Measurements from ENCODE around the gene ASTN2. TPM values are rescaled to one million over a fixed set of nuclear protein-coding genes. Genes with fewer than 3 reads are reported as not detected.

The ASTN2 gene
- total and polyA plus RNA-seq, 10 donors = 0.87 to 6.1 (median 3.7) TPM

DNA sequence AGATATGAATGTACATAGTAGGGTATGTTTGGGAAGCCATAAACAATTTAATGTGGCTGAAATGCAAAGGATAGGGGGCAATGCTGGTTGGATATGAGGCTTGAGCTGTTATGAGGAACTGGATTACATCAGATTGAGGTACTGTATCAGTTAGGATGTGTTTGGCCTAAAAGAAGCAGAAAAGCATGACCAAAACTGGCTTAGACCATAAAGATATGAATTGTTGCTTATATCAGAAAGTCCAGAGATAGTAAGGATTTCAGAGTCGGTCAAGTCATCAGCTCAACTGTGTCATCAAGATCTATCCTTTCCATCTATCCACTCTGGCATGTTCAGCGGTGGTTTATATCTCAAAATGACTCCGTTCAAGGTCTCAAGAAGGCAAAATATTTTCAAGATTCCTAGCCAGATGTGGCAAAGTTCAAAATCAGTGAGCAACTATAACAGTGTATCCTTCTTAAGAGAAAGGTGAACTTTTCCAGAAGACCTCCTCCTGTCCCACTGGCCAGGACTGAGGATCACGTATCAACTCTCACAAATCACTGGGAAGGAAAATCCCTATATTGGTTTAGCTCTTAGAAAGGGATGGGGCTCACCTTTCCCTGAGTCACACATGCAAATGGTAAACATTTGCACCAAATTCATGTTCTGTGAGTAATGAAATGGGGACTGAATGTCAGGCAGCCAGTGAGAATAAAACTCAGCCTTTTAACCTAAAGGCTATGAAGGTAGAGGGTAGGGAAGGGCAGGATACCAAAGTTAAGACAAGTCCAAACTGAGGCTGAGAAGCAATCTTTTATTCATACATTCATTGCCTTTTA is 469.9 kb downstream of the ASTN2 start:
- WGBS, 5 donors = 75 to 92% (median 87%) methylated on average over 4 of the region's 4 CpGs
- Histone ChIP-seq H3K4me1 (peaks cover 0 to 16% (median 0%) of the 10 kb centered on the region in 6 donors), H3K27ac (peak overlapping the region in 1 of 8 donors; percentile 45), H3K4me3 (no peak overlapping the region), H3K36me3 (no peaks in the 10 kb centered on the region), H3K9me3 (no peaks in the 10 kb centered on the region), H3K27me3 (replicated peaks in 1 of 7) (no peaks in the 10 kb centered on the region)
- DNase-seq = no peak
- no peak for TF ChIP-seq POLR2A (IDR thresholded peaks at IDR 0.05)
- intact Hi-C loops (cut with DNase I; ENCODE audit: low total_unique reads) = no loop called here

DNA sequence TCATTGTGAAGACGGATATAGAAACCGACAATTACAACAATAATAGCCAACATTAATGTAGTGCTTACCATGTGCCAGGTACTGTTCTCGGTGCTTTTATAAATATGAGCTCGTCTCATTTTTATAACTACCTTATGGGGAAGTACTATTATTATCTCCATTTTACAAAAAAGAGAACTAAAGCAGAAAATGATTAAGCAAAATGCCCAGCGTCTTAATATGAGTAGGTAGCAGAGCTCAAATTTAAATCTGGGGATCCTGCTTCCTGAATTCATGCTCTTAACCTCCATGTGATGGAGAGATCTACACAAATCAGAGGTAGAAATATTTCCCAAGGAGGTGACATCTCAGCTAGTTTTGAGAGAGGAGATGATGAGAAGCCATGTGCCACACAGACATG is 470.9 kb downstream of the ASTN2 start:
- Histone ChIP-seq H3K4me3 (no peak overlapping the region), H3K9me3 (no peaks in the 10 kb centered on the region), H3K36me3 (no peaks in the 10 kb centered on the region), H3K27me3 (replicated peaks in 1 of 7) (no peaks in the 10 kb centered on the region), H3K4me1 (peaks cover 0 to 16% (median 0%) of the 10 kb centered on the region in 6 donors), H3K27ac (no peak overlapping the region)
- intact Hi-C loops (cut with DNase I; ENCODE audit: low total_unique reads) = no loop called here
- DNase-seq = no peak
- TF ChIP-seq POLR2A (IDR thresholded peaks at IDR 0.05) (no peak), POLR2AphosphoS5 (IDR thresholded peaks at IDR 0.05) (no peak)
- WGBS, 5 donors = 51 to 61% (median 55%) methylated on average over 5 of the region's 5 CpGs

DNA sequence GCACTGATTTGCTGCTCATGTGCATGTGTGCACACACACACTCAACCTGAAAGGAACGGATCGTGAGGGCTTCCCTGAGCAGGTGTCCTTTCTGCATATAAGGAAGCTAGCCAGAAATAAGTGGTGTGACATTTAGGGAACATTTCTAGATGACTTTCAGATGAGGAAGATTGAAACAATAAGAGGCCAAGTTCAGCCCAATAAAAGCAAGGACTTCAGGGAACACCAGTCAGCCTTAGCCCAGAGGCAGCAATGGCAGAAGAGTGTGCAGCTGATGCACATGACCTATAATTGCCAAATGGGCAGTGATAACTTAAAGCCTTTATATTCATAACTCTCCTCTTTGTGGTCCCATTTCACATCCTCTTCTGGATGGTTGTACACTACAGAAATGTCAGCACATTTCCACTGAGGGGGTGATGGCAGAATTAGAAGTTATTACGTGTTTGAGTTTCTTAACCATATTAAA is 472.2 kb downstream of the ASTN2 start:
- Histone ChIP-seq H3K36me3 (no peaks in the 10 kb centered on the region), H3K27ac (no peak overlapping the region), H3K4me1 (peaks cover 0 to 16% (median 0%) of the 10 kb centered on the region in 6 donors), H3K4me3 (no peak overlapping the region), H3K9me3 (no peaks in the 10 kb centered on the region), H3K27me3 (replicated peaks in 1 of 7) (no peaks in the 10 kb centered on the region)
- 73 to 88% (median 83%) methylated on average over 3 of the region's 3 CpGs for whole genome bisulfite sequencing, 5 donors
- DNase-seq = no peak
- intact Hi-C loops (cut with DNase I; ENCODE audit: low total_unique reads) = no loop called here
- TF ChIP-seq, protein P1, sequence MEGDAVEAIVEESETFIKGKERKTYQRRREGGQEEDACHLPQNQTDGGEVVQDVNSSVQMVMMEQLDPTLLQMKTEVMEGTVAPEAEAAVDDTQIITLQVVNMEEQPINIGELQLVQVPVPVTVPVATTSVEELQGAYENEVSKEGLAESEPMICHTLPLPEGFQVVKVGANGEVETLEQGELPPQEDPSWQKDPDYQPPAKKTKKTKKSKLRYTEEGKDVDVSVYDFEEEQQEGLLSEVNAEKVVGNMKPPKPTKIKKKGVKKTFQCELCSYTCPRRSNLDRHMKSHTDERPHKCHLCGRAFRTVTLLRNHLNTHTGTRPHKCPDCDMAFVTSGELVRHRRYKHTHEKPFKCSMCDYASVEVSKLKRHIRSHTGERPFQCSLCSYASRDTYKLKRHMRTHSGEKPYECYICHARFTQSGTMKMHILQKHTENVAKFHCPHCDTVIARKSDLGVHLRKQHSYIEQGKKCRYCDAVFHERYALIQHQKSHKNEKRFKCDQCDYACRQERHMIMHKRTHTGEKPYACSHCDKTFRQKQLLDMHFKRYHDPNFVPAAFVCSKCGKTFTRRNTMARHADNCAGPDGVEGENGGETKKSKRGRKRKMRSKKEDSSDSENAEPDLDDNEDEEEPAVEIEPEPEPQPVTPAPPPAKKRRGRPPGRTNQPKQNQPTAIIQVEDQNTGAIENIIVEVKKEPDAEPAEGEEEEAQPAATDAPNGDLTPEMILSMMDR (IDR thresholded peaks at IDR 0.05 in 8 of 11, conservative IDR thresholded peaks at IDR 0.05 in 3 of 11) = no peak
- TF ChIP-seq POLR2A (IDR thresholded peaks at IDR 0.05) (no peak), POLR2AphosphoS5 (IDR thresholded peaks at IDR 0.05) (no peak)

DNA sequence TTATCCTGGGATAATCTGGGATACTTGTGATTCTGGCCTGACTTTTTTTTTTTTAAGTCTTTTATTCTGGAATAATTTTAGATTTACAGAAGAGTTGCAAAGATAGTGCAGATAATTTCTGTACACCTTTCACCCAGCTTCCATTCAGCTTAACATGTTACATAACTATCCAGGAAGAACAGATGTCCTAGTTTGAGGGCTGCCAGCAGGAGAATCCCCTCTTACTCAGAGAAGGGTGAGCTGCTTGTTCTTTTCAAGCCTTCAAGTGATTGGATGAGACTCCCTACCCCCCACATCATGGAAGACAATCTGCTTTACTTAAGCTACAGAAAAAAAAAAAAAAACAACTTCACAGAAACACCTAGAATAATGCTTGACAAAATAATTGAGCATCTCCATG is 473.6 kb downstream of the ASTN2 start:
- Histone ChIP-seq H3K9me3 (no peaks in the 10 kb centered on the region), H3K4me1 (peaks cover 0 to 16% (median 0%) of the 10 kb centered on the region in 6 donors), H3K36me3 (no peaks in the 10 kb centered on the region), H3K27me3 (replicated peaks in 1 of 7) (no peaks in the 10 kb centered on the region), H3K4me3 (no peak overlapping the region), H3K27ac (no peak overlapping the region)
- intact Hi-C loops (cut with DNase I; ENCODE audit: low total_unique reads) = no loop called here
- no peak for DNase-seq
- TF ChIP-seq POLR2A (IDR thresholded peaks at IDR 0.05) = no peak
- no peak for TF ChIP-seq POLR2AphosphoS5 (IDR thresholded peaks at IDR 0.05)
- TF ChIP-seq, protein P1 (IDR thresholded peaks at IDR 0.05 in 8 of 11, conservative IDR thresholded peaks at IDR 0.05 in 3 of 11) = no peak

DNA sequence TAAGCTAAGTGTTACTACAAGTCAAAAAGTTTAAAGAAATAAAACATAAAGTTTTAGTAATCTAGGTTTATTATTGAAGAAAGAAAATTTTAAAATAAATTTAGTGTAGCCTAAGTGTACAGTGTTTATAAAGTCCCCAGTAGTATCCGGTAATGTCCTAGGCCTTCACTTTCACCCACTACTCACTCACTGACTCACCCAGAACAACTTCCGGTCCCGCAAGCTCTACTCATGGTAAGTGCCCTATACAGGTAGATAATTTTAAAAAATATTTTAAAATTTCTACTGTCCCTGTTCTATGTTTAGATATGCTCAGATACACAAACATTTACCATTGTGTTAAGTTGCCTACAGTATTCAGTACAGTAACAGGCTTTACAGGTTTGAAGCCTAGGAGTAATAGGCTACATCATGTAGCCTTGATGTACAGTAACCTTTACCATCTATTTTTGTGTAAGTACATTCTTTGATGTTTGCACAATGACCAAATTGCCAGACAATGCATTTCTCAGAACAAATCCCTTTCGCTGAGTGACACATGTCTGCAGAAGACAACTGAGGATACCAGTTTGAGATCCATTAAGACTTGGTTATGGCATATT is 474.1 kb downstream of the ASTN2 start:
- Histone ChIP-seq H3K9me3 (no peaks in the 10 kb centered on the region), H3K27me3 (replicated peaks in 1 of 7) (no peaks in the 10 kb centered on the region), H3K4me1 (peaks cover 0 to 11% (median 0%) of the 10 kb centered on the region in 6 donors), H3K4me3 (no peak overlapping the region), H3K36me3 (no peaks in the 10 kb centered on the region), H3K27ac (no peak overlapping the region)
- TF ChIP-seq POLR2A (IDR thresholded peaks at IDR 0.05) = no peak
- TF ChIP-seq POLR2AphosphoS5 (IDR thresholded peaks at IDR 0.05) = no peak
- TF ChIP-seq, protein P1 (IDR thresholded peaks at IDR 0.05 in 8 of 11, conservative IDR thresholded peaks at IDR 0.05 in 3 of 11) = no peak
- DNase-seq = no peak
- 88 to 97% (median 94%) methylated on average over 4 of the region's 4 CpGs for WGBS, 5 donors
- intact Hi-C loops (cut with DNase I; ENCODE audit: low total_unique reads) = no loop called here

Measured in spleen (tissue), 11 donors.